ENCODE measurements around the gene NPFF. TPM values are rescaled to one million over a fixed set of nuclear protein-coding genes. Genes with fewer than 3 reads are reported as not detected.

Gene NPFF
- total and polyA plus RNA-seq, 10 donors = 0.49 to 2.0 (median 1.3) TPM; not detected in 7

DNA sequence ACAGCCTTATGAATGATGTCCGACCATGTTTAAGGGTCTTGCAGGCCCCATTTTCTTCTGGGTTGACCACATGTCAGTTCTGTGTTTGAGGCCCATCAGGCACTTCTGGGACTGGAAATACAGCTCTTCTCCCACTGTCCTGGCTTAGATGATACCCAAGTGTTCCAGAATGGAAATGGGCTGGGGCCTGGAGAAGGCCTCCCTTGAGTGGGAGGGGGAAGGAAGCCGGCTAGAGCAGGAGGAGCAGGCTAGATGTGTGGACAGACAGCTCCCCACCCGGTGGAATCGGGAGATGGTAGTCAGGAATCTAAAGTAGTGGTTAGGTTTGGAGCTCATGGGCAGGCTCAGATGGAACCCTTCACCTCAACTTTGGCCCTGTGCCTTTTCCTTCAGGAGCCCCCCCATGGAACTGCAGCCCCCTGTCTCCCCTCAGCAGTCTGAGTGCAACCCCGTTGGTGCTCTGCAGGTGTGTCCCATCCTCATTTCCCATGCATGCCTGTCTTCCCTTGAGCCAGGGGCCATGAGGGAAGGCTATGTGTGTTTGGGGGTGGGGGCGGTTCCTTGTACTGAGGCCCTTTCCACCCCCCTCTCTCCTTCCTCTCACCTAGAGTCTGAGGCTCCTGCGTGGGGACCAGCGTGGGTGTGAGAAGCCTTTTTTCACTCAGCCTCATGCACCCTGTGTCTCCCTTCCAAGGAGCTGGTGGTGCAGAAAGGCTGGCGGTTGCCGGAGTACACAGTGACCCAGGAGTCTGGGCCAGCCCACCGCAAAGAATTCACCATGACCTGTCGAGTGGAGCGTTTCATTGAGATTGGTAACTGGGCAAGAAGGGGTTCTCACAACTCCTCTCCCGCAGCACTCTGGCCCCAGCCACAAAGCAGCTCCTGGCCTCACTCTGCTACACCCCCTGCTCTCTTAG lies 3.0 kb downstream of the NPFF start:
- no peak for DNase-seq
- H3K4me1 ChIP-seq = peaks cover 13 to 51% (median 41%) of the 10 kb centered on the region in 6 donors
- intact Hi-C loops (cut with DNase I; ENCODE audit: low total_unique reads) = loop anchor here (10.0 kb wide), 1 partner anchor 49 kb away; the partner anchor contains the start of gene PCBP2
- no peaks in the 10 kb centered on the region for H3K27me3 ChIP-seq (replicated peaks in 1 of 7)
- no peak overlapping the region for H3K4me3 ChIP-seq
- 82 to 92% (median 89%) methylated on average over 10 to 14 of the region's 14 CpGs for WGBS, 5 donors
- peaks cover 0 to 51% (median 30%) of the 10 kb centered on the region in 6 donors for H3K36me3 ChIP-seq
- TF ChIP-seq, protein P1, sequence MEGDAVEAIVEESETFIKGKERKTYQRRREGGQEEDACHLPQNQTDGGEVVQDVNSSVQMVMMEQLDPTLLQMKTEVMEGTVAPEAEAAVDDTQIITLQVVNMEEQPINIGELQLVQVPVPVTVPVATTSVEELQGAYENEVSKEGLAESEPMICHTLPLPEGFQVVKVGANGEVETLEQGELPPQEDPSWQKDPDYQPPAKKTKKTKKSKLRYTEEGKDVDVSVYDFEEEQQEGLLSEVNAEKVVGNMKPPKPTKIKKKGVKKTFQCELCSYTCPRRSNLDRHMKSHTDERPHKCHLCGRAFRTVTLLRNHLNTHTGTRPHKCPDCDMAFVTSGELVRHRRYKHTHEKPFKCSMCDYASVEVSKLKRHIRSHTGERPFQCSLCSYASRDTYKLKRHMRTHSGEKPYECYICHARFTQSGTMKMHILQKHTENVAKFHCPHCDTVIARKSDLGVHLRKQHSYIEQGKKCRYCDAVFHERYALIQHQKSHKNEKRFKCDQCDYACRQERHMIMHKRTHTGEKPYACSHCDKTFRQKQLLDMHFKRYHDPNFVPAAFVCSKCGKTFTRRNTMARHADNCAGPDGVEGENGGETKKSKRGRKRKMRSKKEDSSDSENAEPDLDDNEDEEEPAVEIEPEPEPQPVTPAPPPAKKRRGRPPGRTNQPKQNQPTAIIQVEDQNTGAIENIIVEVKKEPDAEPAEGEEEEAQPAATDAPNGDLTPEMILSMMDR (IDR thresholded peaks at IDR 0.05 in 8 of 11, conservative IDR thresholded peaks at IDR 0.05 in 3 of 11) = no peak
- no peak for TF ChIP-seq POLR2A (IDR thresholded peaks at IDR 0.05)
- no peak for TF ChIP-seq POLR2AphosphoS5 (IDR thresholded peaks at IDR 0.05)
- no peak overlapping the region for H3K27ac ChIP-seq
- H3K9me3 ChIP-seq = no peaks in the 10 kb centered on the region

GRCh38 chr12:53502983-53503728 lies 4.1 kb downstream of the NPFF start:
- TF ChIP-seq, protein P1 (IDR thresholded peaks at IDR 0.05 in 8 of 11, conservative IDR thresholded peaks at IDR 0.05 in 3 of 11) = no peak
- TF ChIP-seq POLR2AphosphoS5 (IDR thresholded peaks at IDR 0.05) = no peak
- no peak for TF ChIP-seq POLR2A (IDR thresholded peaks at IDR 0.05)
- Histone ChIP-seq H3K4me1 (peaks cover 7 to 51% (median 40%) of the 10 kb centered on the region in 6 donors), H3K27me3 (replicated peaks in 1 of 7) (no peaks in the 10 kb centered on the region), H3K4me3 (no peak overlapping the region), H3K27ac (peak overlapping the region in 5 of 8 donors; percentile 92 to 98 (median 96)), H3K9me3 (no peaks in the 10 kb centered on the region), H3K36me3 (peaks cover 0 to 51% (median 30%) of the 10 kb centered on the region in 6 donors)
- WGBS, 5 donors = 76 to 91% (median 83%) methylated on average over 9 to 10 of the region's 10 CpGs
- no peak for DNase-seq
- intact Hi-C loops (cut with DNase I; ENCODE audit: low total_unique reads) = loop anchor here (10.0 kb wide), 1 partner anchor 48 kb away; the partner anchor contains the start of gene PCBP2

- no peaks in the 10 kb centered on the region for H3K9me3 ChIP-seq
- no peak for DNase-seq
- intact Hi-C loops (cut with DNase I; ENCODE audit: low total_unique reads) = loop anchor here (10.0 kb wide), 1 partner anchor 48 kb away; the partner anchor contains the start of gene PCBP2
- 70 to 86% (median 74%) methylated on average over 9 of the region's 9 CpGs for WGBS, 5 donors
- H3K27ac ChIP-seq = peak overlapping the region in 5 of 8 donors; percentile 92 to 98 (median 96)
- H3K27me3 ChIP-seq (replicated peaks in 1 of 7) = no peaks in the 10 kb centered on the region
- TF ChIP-seq POLR2AphosphoS5 (IDR thresholded peaks at IDR 0.05) = no peak
- H3K4me3 ChIP-seq = peak overlapping the region in 5 of 8 donors; percentile 55 to 87 (median 64)
- H3K36me3 ChIP-seq = peaks cover 0 to 46% (median 27%) of the 10 kb centered on the region in 6 donors
- H3K4me1 ChIP-seq = peaks cover 7 to 56% (median 42%) of the 10 kb centered on the region in 6 donors
Measured at GRCh38 chr12:53502331-53502730, 5.0 kb downstream of the NPFF start.

DNA sequence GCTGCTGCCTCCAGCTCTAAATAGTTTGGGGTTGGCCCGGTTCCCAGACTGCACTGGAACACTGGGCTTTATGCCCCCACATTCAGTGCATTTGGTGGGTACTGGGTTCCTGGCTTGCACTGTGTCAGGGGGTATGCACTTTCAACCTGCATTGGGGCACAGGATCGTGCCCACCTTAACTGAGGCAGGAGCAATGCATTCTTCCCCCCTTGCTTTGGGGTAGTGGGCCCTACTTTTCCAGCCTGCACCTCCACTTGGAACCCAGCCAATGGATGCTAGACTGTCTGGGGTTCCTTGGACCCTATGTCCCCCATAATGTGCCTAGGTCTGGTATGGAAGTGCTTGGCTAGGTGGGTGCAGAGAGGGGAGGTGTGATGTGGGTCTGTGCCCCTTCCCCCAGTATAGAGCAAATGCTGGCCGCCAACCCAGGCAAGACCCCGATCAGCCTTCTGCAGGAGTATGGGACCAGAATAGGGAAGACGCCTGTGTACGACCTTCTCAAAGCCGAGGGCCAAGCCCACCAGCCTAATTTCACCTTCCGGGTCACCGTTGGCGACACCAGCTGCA lies 5.6 kb downstream of the NPFF start:
- no peaks in the 10 kb centered on the region for H3K27me3 ChIP-seq (replicated peaks in 1 of 7)
- H3K4me3 ChIP-seq = peak overlapping the region; percentile 55 to 87 (median 66)
- peaks cover 0 to 39% (median 22%) of the 10 kb centered on the region in 6 donors for H3K36me3 ChIP-seq
- DNase-seq = peak; percentile 85
- intact Hi-C loops (cut with DNase I; ENCODE audit: low total_unique reads) = loop anchor here (10.0 kb wide), 1 partner anchor 47 kb away; the partner anchor contains the start of gene PCBP2
- peaks cover 7 to 62% (median 45%) of the 10 kb centered on the region in 6 donors for H3K4me1 ChIP-seq
- H3K27ac ChIP-seq = peak overlapping the region; percentile 92 to 100 (median 96)
- H3K9me3 ChIP-seq = no peaks in the 10 kb centered on the region
- 57 to 73% (median 67%) methylated on average over 9 to 10 of the region's 10 CpGs for WGBS, 5 donors
- no peak for TF ChIP-seq POLR2A (IDR thresholded peaks at IDR 0.05)
- no peak for TF ChIP-seq POLR2AphosphoS5 (IDR thresholded peaks at IDR 0.05)
- TF ChIP-seq, protein P1 (IDR thresholded peaks at IDR 0.05 in 8 of 11, conservative IDR thresholded peaks at IDR 0.05 in 3 of 11) = no peak

Data from spleen (tissue), 11 donors.